Measurements from ENCODE around the gene ATXN1.

The ATXN1 gene

DNA sequence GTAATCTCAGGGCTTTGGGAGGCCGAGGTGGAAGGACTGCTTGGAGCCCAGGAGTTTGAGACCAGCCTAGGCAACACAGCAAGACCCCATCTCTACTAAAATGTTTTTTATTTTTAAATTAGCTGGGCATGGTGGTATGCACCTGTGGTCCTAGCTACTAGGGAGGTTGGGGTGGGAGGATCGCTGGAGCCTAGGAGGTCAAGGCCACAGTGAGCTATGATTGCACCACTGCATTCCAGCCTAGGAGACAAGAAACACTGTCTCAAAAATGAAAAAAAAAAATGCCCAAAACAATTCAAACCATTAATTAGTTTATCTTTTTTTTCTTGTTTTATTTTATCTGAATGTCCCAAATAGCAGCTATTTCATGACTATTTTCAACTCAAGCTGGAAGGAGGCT is 437.1 kb downstream of the ATXN1 start:
- DNase-seq (ENCODE audit: low read depth) = no peak

DNA sequence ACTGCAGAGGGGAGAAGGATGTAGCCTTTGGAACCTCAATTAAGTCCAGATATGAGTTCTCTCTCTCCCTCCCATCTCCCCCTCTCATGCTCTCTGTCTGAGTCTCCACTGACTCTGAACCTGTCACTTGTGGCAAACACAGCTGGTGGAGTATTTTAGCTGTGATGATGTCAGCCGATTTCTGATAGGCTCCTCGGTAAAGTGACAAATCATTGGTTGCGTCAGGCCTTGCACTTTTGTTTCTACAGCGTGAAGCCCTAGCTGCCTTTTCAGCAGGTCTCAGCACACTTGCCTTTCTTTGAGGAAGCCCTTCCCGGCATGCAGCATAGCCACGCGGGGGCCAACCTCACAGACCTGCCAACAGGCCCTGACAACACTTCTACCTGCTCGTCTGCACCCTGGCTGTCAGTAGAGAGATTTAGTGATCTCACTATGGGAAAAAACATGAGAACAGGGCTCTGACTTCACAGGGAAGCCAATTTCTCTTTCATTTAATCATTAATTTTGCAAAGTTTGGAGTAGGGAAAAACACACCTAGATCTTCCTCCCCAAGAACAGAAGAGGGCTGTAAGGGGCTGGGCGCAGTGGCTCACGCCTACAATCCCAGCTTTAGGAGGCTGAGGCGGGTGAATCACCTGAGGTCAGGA is 438.5 kb downstream of the ATXN1 start:
- H3K4me3 ChIP-seq (ENCODE audit: low read depth, low read length) = no peak overlapping the region
- DNase-seq (ENCODE audit: low read depth) = peak; percentile 78

More for the DNA sequence above, 437.1 kb downstream of the ATXN1 start:
- no peak overlapping the region for H3K4me3 ChIP-seq (ENCODE audit: low read depth, low read length)

DNA sequence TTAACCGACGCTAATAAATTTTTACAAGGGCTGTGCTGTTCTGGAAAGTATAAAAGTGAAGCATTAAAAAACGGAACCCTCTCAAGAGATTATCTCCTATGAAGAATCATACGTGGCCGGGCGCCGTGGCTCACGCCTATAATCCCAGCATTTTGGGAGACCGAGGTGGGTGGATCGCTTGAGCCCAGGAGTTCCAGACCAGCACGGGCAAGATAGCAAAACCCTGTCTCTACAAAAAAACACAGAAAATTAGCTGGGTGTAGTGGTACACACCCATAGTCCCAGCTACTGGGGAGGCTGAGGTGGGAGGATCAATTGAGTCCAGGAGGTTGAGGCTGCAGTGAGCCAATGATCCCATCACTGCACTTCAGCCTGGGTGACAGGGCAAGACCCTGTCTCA is 439.4 kb downstream of the ATXN1 start:
- H3K4me3 ChIP-seq (ENCODE audit: low read depth, low read length) = no peak overlapping the region
- DNase-seq (ENCODE audit: low read depth) = no peak

DNA sequence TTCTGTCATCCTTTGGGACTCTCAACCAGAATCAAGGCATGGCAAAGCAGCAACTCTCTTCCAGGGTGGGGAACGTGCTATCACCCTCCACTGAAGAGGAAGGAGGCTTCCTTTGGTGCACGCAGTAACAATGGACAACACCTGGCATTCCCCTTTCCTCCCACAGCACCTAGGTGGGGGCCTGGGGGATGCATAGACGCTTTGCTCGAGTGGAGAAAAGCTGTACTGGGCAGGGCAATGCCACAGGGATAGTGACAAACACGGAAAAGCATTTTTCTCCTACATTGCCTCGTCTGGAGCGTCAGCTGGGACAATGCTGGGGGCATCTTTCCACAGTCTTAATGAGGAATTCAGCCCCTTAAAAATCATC is 439.9 kb downstream of the ATXN1 start:
- DNase-seq (ENCODE audit: low read depth) = no peak
- H3K4me3 ChIP-seq (ENCODE audit: low read depth, low read length) = no peak overlapping the region

DNA sequence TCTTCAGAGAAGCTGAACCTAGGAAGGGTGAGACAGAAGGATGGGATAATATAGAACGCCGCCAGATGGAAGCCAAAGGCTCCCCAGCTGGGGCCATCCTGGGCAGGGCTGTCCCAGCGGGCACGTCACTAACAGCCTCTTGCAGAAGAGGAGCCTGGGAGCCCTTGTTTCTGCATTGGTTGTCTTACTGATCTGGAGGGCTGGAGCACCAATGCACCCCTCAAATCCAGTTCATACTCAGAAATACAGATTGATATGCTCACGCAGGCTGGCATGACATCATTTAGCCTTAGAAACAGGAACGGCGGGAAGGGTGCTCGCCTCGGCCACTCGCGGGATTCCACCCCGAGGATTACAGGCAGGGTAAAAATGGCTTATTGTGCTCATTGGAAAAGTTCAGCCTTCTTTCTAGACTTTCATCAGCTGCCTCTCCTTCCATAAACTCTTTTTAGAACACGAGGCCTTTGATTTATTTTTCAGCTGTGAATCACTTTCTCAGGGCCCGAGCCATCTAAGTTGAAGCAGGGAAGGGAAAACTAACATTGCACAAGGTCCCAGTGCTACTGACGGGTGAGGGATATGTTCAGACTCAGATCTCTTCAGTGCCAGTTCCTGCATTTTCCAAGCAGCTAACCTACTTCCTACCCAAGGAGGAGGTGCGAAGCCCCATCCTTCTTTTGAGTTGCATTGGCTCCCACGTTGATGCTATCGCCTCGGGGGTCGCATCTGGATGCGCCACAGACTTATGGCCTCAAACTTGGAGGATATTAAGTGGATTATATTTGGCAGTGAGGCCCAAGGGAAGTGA is 440.5 kb downstream of the ATXN1 start:
- peak; percentile 69 for DNase-seq (ENCODE audit: low read depth)
- H3K4me3 ChIP-seq (ENCODE audit: low read depth, low read length) = no peak overlapping the region

DNA sequence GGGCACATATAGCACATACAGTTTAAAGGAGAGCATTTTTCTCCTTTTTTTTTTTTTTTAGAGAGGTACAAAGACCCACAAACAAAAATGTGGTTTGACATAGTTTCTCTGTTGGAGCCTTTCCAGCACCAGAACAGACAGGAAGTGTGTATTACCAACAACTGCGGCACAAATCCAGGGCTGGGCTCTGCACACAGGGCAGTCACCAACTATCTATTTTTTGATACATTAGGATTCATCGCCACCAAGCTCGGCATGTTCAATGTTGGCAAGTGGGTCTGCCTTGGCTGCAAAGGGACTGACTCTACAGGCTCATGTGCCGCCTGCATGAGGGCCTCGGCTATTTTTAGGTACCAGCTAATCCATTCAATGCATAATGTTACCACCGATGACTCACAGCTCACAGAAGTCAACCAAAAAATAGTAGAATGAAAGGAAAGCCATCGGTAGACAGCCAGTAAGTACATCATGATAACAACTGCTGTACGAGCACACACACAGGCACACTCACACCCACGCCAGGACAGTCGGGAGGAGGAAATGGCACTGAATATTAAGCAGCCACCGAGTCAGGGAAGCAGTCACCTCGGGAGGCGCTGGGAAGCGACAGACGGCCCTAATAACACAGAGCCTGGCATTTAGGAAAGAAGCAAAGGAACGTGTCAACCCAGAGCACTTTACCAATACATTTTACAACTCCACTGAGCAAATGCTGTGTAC is 441.3 kb downstream of the ATXN1 start:
- H3K4me3 ChIP-seq (ENCODE audit: low read depth, low read length) = peak overlapping the region; percentile 10
- peak; percentile 89 for DNase-seq (ENCODE audit: low read depth)

DNA sequence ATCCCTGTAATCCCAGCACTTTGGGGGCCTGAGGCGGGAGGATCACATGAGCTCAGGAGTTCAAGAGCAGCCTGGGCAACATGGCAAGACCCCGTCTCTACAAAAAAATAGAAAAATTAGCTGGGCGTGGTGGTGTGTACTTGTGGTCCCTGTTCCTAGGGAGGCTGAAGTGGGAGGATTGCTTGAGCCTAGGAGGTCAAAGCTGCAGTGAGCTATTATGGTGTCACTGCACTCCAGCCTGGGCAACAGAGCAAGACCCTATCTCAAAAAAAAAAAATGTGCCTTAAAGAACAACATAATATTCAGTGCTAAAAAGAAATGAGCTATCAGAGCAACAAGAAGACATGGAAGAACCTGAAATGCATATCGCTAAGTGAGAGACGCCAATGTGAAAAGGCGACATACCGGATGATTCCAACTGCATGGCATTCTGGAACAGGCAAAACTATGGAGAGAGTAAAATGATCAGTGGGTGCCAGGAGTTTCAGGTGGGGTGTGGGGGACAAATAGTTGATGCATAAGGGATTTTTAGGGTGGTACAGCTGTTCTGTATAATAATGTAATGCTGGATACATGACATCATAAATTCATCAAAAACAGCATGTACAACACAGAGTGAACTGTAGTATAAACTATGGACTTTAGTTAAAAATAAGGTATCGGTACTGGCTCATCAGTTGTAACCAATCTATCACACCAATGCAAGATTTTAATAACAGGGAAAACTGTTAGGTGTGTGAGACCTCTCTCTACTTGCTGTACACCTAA is 442.1 kb downstream of the ATXN1 start:
- DNase-seq (ENCODE audit: low read depth) = no peak
- no peak overlapping the region for H3K4me3 ChIP-seq (ENCODE audit: low read depth, low read length)

DNA sequence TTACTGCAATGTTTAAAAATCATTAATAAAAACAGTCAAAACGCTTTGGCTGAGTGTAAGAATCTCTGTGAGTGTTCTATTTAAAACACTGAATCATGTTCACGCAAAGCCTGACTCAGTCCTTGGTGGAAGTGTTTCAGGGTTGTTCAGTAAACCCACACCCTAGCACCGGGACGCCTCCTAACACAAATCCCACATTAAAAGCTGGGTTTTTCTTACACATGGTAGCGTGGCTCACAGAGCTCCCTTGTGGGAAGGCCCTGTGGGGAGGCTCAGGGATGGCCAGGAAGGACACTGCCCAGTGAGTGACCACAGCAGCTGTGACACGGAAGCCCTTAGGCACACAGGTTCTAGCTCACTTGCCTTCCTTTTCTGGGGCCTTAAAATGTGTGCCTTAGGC is 442.7 kb downstream of the ATXN1 start:
- no peak overlapping the region for H3K4me3 ChIP-seq (ENCODE audit: low read depth, low read length)
- peak; percentile 62 for DNase-seq (ENCODE audit: low read depth)

DNA sequence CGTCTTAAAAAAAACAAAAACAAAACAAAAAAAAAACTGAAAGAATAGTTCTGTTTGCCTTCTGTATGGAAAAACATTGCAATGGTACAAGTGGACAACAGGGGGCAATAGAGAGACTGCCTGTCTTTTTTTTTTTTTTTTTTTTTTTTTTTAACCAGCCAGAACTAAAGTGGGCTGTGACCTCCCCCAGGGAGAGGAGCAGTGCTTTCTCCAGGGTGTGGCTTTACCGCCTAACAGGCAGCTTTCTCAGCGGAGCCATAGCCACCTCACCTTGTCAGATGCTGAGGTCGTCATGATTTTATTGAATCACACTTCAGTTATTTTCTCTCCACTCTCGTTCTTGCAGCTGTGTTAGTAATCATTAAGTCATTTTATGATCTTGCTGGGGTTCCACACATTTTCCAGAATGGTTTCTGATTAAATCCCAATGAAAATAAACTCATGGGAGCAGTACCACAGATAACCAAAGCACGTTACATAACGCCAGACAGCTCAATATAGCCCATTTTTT is 444.5 kb downstream of the ATXN1 start:
- no peak for DNase-seq (ENCODE audit: low read depth)
- no peak overlapping the region for H3K4me3 ChIP-seq (ENCODE audit: low read depth, low read length)

DNA sequence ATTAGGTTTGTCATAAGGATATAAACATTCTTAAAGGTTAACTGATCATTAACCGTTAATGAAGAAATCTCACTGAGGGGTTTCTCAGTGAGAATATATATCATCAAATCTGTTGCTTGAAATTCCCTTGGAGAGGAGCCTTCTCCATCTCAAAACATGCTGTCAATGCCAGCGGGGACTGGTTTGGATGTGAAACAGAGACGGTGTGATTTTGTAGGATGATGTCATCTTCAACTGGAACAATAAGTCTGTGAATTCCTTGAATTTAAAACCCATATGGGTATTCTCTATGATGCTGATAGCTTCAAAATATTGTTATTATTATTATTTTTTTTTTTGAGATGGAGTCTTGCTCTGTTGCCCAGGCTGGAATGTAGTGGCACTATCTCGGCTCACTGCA is 447.0 kb downstream of the ATXN1 start:
- DNase-seq (ENCODE audit: low read depth) = no peak
- H3K4me3 ChIP-seq (ENCODE audit: low read depth, low read length) = no peak overlapping the region

DNA sequence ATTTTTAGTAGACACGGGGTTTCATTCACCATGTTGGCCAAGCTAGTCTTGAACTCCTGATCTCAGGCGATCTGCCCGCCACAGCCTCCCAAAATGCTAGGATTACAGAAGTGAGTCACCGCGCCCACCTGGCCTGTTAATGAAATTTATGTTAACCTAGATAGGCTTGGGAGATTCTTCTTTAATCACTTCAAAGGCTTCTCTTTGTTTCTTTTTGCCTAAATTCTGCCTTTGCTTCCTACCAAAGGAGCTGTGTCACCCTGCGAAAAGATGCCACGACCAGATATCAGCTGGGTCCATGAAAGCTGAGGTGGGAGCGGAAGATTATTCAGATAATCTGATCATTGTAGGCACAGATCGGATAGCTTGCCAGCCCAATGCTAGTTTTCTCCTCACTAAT is 447.5 kb downstream of the ATXN1 start:
- DNase-seq (ENCODE audit: low read depth) = no peak
- H3K4me3 ChIP-seq (ENCODE audit: low read depth, low read length) = no peak overlapping the region

DNA sequence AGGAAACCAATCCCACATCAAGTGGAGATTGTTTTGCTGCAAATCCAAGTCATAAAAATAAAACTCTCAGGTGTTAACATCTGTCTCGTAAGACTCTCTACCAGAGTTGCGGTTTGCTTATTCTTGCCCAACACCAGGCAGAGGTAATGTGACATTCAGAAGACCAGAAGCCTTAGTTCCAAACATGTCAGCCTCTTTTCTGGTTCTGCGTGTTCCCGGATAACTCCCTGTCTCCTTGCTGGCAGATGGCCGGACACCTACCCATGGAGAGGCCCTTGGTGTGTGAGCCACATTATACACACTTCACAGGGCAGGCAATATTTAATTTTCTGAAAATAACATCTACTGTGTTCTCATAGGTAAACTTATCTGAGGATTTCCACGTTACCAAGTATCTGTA is 449.5 kb downstream of the ATXN1 start:
- no peak overlapping the region for H3K4me3 ChIP-seq (ENCODE audit: low read depth, low read length)
- DNase-seq (ENCODE audit: low read depth) = no peak

DNA sequence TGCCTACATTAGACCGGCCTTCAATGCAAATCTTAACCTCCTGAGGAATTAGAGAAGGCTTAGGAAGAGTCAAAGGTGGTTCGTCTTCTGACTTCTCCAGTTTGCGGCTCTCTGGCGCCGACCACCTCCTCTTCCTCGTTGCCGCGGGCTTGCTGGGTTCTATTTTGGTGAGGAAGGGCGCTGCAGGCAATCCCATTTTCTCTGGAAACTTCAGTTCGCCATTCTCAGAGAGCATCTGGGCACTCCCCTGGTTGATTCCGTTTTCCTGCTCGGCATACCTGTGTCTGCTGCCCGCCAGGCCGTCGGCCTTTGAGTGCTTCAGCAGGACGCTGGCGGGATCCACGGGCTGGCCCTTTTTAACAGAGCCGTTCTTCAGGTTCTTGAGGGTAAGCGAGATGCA is 454.9 kb downstream of the ATXN1 start:
- H3K4me3 ChIP-seq (ENCODE audit: low read depth, low read length) = no peak overlapping the region

DNA sequence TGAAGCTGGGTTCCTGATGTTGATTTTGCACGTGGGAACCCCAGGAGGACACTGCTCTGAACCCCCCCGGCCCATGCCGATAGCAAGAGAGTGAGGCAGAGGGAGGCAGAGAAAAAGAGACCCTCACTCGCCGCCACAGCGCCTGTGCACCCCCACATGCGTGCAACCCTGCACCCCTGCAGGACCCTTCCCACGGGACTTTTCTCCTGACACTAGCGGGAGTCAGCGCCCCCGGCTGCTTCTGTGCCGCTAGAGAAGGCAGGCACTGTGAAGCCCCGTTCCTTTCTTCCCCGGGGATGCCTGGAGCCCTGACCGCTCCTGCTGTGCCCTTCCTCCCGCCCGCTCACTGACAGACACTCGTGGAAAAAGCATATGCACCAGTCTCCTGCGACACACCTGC is 455.5 kb downstream of the ATXN1 start:
- H3K4me3 ChIP-seq (ENCODE audit: low read depth, low read length) = no peak overlapping the region
- no peak for DNase-seq (ENCODE audit: low read depth)

More for the DNA sequence above, 454.9 kb downstream of the ATXN1 start:
- no peak for DNase-seq (ENCODE audit: low read depth)

DNA sequence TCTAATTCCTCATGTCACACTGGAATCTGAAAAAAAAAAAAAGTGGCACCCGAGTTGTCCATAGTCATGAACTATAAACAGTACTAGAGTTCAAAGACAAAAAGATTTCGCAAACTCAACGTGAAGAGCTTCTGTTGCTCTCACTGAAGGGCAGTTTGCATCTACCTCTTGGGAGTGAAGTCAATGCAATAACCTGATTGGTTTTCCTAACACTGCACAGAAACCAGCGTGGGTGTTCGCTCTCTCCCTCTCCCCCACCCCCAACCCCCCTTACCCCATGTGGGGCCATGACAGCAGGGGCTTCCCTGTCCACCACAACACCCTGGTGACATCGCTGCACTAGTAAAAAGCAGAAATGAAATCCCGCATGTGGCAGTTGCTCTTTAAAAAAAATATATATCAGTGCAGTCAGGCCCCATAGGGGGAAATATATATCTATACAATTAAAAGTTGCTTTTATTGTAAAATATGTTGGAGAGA is 456.0 kb downstream of the ATXN1 start:
- DNase-seq (ENCODE audit: low read depth) = no peak
- H3K4me3 ChIP-seq (ENCODE audit: low read depth, low read length) = no peak overlapping the region

DNA sequence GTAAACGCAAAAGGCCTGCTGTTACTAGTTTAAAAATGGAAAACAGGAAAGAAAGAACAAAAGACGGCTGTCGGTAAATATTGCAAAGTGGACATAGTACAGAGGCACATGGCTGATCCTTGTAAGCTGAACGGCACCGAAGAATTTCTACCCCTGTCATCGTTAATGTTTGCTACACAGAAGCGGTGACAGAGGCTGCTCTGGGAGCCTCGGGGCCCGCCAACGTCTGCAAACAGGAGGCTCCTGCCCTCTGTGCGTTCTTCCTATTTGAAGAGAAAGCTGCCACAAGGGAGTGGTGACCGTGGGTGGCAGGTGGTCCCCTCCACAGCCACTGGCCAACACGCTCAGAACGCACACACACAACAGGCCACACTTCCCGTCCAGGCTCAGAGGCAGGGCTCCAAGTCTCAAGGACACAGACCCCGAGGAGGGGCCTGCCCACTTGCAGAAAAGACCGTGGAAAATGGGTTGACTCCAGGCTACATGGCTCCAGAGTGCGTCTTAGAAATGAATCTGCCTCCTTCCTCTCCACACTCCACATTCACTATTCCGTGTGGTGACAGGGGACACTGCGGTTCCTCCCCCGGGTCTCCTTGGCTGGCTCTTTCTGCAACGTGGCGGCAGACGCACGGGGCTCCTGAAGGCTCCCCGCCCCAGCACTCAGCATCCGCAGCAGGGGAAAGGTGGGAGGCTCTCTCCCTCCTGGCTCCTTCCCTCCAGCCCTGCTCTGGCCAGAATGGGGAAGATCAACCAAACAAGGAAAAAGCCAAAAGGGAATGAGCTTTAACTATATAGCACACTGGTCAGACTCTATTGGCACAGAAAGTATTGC is 458.3 kb downstream of the ATXN1 start:
- H3K4me3 ChIP-seq (ENCODE audit: low read depth, low read length) = no peak overlapping the region
- no peak for DNase-seq (ENCODE audit: low read depth)

DNA sequence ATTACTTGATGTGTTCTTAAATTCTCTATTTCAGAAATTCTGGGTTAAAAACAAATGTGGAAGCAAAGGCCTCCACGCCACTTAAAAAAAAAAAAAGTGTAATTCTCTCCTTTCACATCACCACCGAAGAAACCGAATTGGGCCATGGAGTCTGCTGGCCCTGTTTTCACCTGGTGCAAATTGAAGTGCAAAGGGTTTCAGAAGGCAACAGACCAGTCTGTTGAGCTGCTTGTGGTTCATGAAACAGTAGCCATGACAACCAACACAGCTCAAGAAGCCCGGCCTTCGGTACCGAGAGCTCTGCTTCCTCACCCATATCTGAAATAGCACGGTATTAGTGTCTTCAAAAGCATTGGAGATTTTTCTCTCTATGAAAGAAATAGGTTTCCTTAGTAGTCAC is 459.7 kb downstream of the ATXN1 start:
- no peak overlapping the region for H3K4me3 ChIP-seq (ENCODE audit: low read depth, low read length)
- no peak for DNase-seq (ENCODE audit: low read depth)

DNA sequence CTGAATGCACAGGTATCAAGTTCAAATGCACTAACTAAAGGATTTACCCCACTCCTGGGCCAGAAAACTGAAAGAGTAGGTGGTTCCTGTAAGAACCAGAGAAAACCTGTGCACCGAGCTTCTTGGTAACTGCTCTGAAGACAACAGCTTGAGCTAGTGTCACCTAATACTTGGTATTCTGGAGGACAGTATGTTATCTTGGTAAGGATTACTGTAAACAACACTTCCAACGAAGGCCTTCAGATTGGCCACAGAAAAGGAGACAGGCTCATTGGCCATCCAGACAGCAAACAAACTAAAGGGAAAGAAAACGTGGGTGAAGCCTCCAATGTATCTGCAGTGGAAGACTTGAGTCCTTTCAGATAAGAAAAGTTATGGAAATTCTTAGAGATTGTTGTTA is 461.4 kb downstream of the ATXN1 start:
- DNase-seq (ENCODE audit: low read depth) = no peak
- no peak overlapping the region for H3K4me3 ChIP-seq (ENCODE audit: low read depth, low read length)
